ACHN (cell line): ENCODE data around the gene USP31.
A peak's percentile ranks its signal among the peaks of the same experiment; 100 is the strongest.

Experiments
- DNase-seq: peaks from one replicate; pipeline ENCODE4 v3.0.0-alpha.2; 2015
- in situ Hi-C: cut with HindIII; loops from 2 replicates; pipeline ENCODE4 v1.10.0; 2017; ENCODE audit warnings: low sequenced_read_pairs, low pct_ligation_motif_present, low pct_unique_long_range_greater_than_20kb

Gene USP31

GRCh38 chr16:23141959-23142740 is 7.1 kb downstream of the USP31 start:
- DNase-seq: no peak
- in situ Hi-C loops: no loop called here

- no peak for DNase-seq
- in situ Hi-C loops: no loop called here
Observed at GRCh38 chr16:23141500-23141899, 7.8 kb downstream of the USP31 start.

- DNase-seq: no peak
- in situ Hi-C loops: no loop called here
Observed at GRCh38 chr16:23141033-23141432, 8.2 kb downstream of the USP31 start.

GRCh38 chr16:23140107-23140506 is 9.1 kb downstream of the USP31 start:
- DNase-seq: no peak
- in situ Hi-C loops: no loop called here

GRCh38 chr16:23137818-23138217 is 11.4 kb downstream of the USP31 start:
- in situ Hi-C loops: no loop called here
- DNase-seq: no peak

- no peak for DNase-seq
- in situ Hi-C loops: no loop called here
Observed at GRCh38 chr16:23137256-23137655, 12.0 kb downstream of the USP31 start.

GRCh38 chr16:23134274-23134673 is 15.0 kb downstream of the USP31 start:
- DNase-seq: no peak

GRCh38 chr16:23132775-23133463 is 16.3 kb downstream of the USP31 start:
- in situ Hi-C loops: no loop called here
- no peak for DNase-seq

More at GRCh38 chr16:23134274-23134673, 15.0 kb downstream of the USP31 start:
- in situ Hi-C loops: no loop called here

- DNase-seq: no peak
- in situ Hi-C loops: no loop called here
Observed at GRCh38 chr16:23131931-23132621, 17.2 kb downstream of the USP31 start.

GRCh38 chr16:23131436-23131835 is 17.8 kb downstream of the USP31 start:
- in situ Hi-C loops: no loop called here
- no peak for DNase-seq

GRCh38 chr16:23131036-23131435 is 18.2 kb downstream of the USP31 start:
- in situ Hi-C loops: no loop called here
- DNase-seq: no peak

GRCh38 chr16:23129686-23130085 is 19.6 kb downstream of the USP31 start:
- no peak for DNase-seq
- in situ Hi-C loops: no loop called here

- in situ Hi-C loops: no loop called here
- no peak for DNase-seq
Observed at GRCh38 chr16:23128056-23128455, 21.2 kb downstream of the USP31 start.

- peak; percentile 28 for DNase-seq
- in situ Hi-C loops: no loop called here
Observed at GRCh38 chr16:23125277-23125676, 24.0 kb downstream of the USP31 start.

- peak; percentile 69 for DNase-seq
- in situ Hi-C loops: no loop called here
Observed at GRCh38 chr16:23124315-23124714, 24.9 kb downstream of the USP31 start.

GRCh38 chr16:23122144-23122543 is 27.1 kb downstream of the USP31 start:
- no peak for DNase-seq
- in situ Hi-C loops: no loop called here

- no peak for DNase-seq
- in situ Hi-C loops: no loop called here
Observed at GRCh38 chr16:23121024-23121423, 28.2 kb downstream of the USP31 start.

- in situ Hi-C loops: no loop called here
- DNase-seq: no peak
Observed at GRCh38 chr16:23120562-23120961, 28.7 kb downstream of the USP31 start.

- in situ Hi-C loops: no loop called here
- DNase-seq: no peak
Observed at GRCh38 chr16:23119570-23119969, 29.7 kb downstream of the USP31 start.
